Testis (tissue), 2 donors: ENCODE results near the gene TNFRSF1A.

Source experiments
- CTCF ChIP-seq, 3 experiments: fragments of 450-650 bp in 2 of 3; fragments of 200-600 bp in 1 of 3; sonication (generic) in 1 of 3; IDR thresholded peaks; one replicate each; pipeline ENCODE4 v1.5.1; 2016 to 2019; ENCODE audit warnings: antibody characterized with exemption in 3 of 3, mild to moderate bottlenecking in 2 of 3, moderate library complexity in 1 of 3
- POLR2A ChIP-seq: fragments of 450-650 bp; IDR thresholded peaks from one replicate; pipeline ENCODE4 v1.6.1; 2017; ENCODE audit warnings: antibody characterized with exemption, mild to moderate bottlenecking, moderate library complexity

- TF ChIP-seq POLR2A (no peak), CTCF (IDR thresholded peaks at IDR 0.05) (no peak)
These were observed 29.3 kb upstream of the TNFRSF1A start for GRCh38 chr12:6370994-6371754.
